Measurements from ENCODE around the gene WDR93.

GRCh38 chr15:89665449-89666181 lies 25.0 kb upstream of the WDR93 start:
- no peak for TF ChIP-seq CTCF (IDR thresholded peaks at IDR 0.05)
- no peak for TF ChIP-seq RARB (CRISPR knock-in tag; IDR thresholded peaks at IDR 0.05)
- TF ChIP-seq JUNB (IDR thresholded peaks at IDR 0.05), result no peak
- TF ChIP-seq MYC (IDR thresholded peaks at IDR 0.05; ENCODE audit: borderline replicate concordance, low read length), result no peak
- TF ChIP-seq POLR2A (IDR thresholded peaks at IDR 0.05; ENCODE audit: low read length), result peak; percentile 48
- no peak for TF ChIP-seq CEBPB (IDR thresholded peaks at IDR 0.05)
- no peak for TF ChIP-seq POLR2AphosphoS2 (conservative IDR thresholded peaks at IDR 0.05; ENCODE audit: low read length)
- TF ChIP-seq CBX8 (IDR thresholded peaks at IDR 0.05), result no peak
- TF ChIP-seq HOXA7 (CRISPR knock-in tag; IDR thresholded peaks at IDR 0.05), result no peak
- no peak for TF ChIP-seq MAZ (IDR thresholded peaks at IDR 0.05; ENCODE audit: borderline replicate concordance, low read depth, low read length)

Measured in A549 (cell line).